GM21515 (cell line): ENCODE results near the gene ACOT4.
"Not testable (repeated sequence)": the region's sequence is repeated elsewhere in the genome, so short reads cannot be mapped to it uniquely, and the experiment has no call there.

Source experiments
- ATAC-seq: cut with Tn5 transposase; IDR thresholded peaks from one replicate; pipeline ENCODE4 v1.9.1; 2021; ENCODE audit not compliant: unreplicated experiment

The ACOT4 gene

DNA sequence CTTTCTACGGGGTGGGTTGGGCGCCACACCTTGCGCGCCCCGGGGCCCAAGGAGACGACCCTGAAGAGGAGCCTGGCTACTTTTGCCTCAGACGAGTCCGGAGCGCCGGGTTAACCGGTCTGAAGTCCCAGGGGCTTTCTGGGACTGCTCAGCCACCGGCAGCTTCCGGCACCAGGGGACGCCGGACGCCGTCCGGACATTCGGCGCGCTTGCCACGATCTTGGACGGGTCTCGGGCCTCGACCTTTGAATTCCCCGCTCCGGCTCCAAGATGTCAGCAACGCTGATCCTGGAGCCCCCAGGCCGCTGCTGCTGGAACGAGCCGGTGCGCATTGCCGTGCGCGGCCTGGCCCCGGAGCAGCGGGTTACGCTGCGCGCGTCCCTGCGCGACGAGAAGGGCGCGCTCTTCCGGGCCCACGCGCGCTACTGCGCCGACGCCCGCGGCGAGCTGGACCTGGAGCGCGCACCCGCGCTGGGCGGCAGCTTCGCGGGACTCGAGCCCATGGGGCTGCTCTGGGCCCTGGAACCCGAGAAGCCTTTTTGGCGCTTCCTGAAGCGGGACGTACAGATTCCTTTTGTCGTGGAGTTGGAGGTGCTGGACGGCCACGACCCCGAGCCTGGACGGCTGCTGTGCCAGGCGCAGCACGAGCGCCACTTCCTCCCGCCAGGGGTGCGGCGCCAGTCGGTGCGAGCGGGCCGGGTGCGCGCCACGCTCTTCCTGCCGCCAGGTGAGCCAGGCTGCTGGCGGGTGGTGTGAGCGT lies at the start of gene ACOT4:
Gene ACOT4 (plus strand): TSS at position 184 of the 760 bp plus-strand sequence. CDS start 87 bp downstream, at position 271.
- no peak for ATAC-seq

- not testable (repeated sequence) for ATAC-seq
These were observed 48.7 kb upstream of the ACOT4 start for GRCh38 chr14:73542961-73543360.

GRCh38 chr14:73545353-73545752 lies 46.3 kb upstream of the ACOT4 start:
- ATAC-seq = not testable (repeated sequence)

DNA sequence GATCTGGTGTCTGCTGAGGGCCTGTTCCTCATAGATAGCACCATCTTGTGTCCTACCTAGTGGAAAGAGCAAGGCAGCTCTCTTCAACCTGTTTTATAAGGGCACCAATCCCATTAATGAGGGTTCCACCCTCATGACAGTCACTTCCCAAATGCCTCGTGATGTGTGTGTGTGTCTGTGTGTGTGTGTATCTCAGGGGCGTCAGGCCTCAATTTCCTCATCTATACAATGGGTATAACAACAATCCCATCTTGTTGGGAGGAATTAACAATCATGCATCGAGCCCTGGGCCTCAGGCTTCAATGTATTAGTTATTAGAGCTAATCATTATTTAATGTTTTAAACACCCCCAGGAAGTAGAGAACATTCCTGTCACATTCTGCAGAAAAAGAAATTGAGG lies 42.6 kb upstream of the ACOT4 start:
- not testable (repeated sequence) for ATAC-seq

DNA sequence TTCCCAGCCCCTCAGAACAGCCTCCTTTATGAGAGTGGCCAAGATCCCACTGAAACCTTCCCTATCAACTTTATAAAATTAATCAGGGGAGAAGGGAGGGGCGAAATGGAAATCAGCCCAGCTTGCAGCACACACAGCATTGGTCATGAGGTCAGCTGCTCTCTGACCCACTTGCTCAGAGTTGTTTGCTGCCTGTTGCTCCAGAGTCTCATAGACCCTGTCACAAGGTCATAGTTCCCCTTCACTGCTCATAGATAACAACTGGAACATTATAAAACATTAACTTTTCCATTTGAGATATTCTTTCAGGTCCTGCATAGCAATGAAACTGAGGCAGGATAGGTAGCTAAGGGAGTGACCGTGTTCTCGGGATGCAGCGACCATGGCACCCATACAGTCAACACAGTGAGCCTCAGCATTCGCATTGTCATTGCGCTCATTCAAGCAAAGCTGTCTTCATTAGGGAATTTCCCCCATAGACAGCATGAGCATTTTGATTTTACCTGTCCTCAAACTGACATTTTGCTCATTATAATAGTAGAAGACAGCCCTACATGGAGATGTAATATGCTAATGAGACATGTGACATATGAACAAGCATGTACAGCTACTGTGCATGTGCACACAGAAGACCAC lies 41.7 kb upstream of the ACOT4 start:
- ATAC-seq = not testable (repeated sequence)

DNA sequence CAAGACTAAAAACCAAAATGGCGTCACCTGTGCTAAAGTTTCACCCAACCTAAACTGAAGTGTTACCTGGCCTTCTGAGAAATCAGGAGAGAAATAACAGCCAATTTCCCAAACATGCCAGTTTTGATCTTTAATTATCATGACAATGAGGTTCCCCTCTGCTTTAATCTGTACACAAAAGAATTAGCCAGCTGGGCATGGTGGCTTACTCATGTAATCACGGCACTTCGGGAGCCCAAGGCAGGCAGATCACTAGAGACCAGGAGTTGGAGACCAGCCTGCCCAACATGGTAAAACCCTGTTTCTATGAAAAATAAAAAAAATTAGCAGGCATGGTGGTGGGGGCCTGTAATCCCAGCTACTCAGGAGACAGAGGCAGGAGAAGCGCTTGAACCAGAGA lies 37.8 kb upstream of the ACOT4 start:
- ATAC-seq = no peak

DNA sequence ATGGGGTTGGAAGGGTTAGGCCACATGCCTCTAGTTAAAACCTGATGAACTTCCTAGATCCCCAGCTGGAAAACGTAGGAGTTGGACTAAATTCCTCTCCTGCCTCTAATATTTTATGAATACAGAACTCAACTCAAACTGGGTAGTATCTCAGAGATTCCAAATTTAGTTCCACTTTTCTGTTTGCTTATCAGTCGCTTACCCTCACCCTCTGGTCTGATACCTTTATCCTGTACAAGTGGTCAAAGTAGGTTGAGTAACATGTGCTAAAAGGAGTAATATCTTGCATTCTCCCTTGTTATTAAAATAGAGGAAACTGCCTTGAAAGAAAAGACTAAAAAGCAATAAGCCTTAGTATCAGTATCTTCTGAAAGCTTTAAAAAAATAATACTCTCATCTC lies 34.5 kb upstream of the ACOT4 start:
- not testable (repeated sequence) for ATAC-seq

DNA sequence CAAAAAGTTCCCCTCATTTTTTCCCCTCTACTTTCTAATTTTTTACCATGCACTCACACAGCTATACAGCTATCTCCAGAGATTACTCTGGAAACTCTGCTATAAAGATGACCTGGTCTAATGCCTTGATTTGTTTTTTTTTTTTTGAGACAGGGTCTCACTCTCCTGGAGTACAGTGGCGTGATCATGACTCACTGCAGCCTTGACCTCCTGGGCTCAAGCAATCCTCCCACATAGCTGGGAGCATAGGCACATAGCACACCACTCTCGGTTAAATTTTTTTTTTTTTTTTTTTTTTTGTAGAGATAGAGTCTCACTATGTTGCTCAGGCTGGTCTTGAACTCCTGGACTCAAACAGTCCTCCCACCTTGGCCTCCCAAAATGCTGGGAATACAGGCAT lies 33.4 kb upstream of the ACOT4 start:
- ATAC-seq = not testable (repeated sequence)

- not testable (repeated sequence) for ATAC-seq
These were observed 29.4 kb upstream of the ACOT4 start for GRCh38 chr14:73562256-73562655.

- not testable (repeated sequence) for ATAC-seq
These were observed 29.0 kb upstream of the ACOT4 start for GRCh38 chr14:73562696-73563095.

GRCh38 chr14:73566431-73566830 lies 25.2 kb upstream of the ACOT4 start:
- not testable (repeated sequence) for ATAC-seq

DNA sequence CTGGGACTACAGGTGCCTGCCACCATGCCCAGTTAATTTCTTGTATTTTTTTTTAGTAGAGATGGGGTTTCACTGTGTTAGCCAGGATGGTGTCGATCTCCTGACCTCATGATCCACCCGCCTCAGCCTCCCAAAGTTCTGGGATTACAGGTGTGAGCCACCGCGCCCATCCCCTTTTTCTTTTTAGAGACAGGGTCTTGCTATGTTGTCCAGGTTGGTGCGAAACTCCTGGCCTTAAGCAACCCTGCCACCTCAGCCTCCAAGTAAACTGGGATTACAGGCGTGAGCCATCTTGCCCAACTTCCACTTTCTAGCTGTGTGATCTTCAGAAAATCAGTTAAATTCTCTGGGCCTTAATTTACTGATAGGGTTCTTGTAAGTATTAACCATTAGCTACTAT lies 24.7 kb upstream of the ACOT4 start:
- ATAC-seq = not testable (repeated sequence)

DNA sequence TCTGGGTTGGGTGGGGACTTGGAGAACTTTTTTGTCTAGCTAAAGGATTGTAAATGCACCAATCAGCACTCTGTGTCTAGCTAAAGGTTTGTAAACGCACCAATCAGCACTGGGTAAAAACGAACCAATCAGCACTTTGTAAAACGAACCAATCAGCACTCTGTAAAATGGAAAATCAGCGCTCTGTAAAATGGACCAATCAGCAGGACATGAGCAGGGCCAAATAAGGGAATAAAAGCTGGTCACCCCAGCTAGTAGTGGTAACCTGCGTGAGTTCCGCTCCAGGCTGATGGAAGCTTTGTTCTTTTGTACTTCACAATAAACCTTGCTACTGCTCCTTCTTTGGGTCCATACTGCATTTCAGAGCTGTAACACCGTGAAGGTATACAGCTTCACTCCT lies 24.3 kb upstream of the ACOT4 start:
- no peak for ATAC-seq

DNA sequence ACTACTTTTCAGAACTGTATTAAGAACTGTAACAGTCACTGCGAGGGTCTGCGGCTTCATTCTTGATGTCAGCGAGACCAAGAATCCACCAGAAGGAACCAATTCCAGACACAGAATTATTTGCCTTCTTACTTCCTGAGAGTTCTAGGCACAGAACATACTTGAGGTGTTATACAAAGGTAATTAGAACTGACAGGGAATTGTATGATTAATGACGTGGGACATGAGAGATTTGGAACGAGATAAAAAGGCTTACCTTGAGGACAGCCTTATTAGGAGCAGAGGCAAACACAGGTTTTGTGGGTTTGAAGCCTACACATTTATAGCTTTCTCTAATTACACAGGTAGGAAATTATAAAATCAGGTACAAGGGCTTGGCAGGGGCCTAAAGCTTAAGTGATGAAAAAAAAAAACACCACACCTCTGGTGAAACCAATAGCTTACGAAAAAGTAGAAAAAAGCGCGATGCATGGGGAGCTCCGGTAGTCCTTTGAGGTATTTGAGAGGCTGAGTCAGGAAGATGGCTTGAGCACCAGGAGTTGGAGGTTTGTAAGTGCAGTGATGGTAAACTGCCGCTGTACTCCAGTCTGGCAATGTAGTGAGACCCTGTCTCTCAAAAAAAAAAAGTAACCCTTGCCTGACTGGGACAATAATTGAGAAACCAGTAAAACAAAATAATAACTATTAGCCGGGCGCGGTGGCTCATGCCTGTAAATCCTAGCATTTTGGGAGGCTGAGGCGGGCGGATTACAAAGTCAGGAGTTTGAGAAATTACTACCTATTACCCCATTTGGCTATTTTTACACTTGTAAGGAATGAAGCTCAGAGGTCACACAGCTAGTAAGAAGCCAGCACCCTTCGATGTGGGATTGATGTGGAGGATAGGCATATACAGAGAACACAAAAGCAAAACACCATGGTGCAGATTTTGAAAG lies 23.5 kb upstream of the ACOT4 start:
- no peak for ATAC-seq

DNA sequence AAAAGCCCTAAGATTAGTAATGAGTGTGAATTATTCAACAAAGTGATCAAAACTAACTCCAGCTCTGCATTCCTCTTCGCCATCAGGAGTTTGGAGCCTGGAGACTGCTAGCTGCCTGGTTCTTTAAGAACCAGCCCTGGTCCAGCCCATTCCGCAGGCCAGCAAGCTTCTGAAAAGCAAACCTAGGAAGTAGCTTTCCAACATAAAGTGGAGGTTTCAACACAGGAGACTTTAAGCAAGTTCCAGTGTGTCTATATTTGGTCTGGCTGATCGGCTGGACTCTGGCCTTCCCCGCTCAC lies 22.8 kb upstream of the ACOT4 start:
- ATAC-seq = not testable (repeated sequence)

DNA sequence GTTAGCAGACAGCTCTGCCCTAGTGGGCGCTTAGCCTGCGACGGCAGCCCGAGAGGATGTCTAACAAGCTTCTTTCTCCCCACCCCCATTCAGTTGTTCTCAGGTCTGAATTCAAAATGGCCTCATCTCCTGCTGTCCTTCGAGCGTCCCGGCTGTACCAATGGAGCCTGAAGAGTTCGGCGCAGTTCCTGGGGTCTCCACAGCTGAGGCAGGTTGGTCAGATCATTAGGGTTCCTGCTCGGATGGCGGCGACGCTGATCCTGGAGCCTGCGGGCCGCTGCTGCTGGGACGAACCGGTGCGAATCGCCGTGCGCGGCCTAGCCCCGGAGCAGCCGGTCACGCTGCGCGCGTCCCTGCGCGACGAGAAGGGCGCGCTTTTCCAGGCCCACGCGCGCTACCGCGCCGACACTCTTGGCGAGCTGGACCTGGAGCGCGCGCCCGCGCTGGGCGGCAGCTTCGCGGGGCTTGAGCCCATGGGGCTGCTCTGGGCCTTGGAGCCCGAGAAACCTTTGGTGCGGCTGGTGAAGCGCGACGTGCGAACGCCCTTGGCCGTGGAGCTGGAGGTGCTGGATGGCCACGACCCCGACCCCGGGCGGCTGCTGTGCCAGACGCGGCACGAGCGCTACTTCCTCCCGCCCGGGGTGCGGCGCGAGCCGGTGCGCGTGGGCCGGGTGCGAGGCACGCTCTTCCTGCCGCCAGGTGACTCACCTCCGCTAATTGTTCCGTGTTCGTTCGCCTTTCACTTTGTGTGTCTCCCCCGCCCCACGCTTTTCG lies 22.3 kb upstream of the ACOT4 start, which contains the start of gene ACOT2:
Gene ACOT2 (plus strand): TSS at position 29 of the 774 bp plus-strand sequence. CDS start 28 bp downstream, at position 57.
- ATAC-seq = peak; percentile 54

GRCh38 chr14:73570913-73571312 lies 20.8 kb upstream of the ACOT4 start:
- ATAC-seq = not testable (repeated sequence)

DNA sequence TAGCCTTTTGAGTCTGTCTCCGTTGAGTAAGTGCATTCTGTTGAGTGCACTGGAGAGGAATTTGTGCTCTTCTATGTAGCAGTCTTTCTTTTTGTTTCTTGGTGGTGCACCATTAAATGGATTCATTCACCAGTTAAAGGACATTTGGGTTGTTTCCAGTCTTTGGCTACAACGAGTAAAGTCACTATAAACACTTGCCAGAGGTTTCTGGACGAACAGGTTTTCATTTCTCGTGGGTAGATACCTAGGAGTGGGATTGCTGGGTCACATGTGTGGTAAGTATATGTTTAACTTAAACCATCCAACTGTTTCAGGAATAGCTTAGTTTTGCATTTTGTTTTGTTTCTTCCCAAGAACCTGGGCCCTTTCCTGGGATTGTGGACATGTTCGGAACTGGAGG lies 18.6 kb upstream of the ACOT4 start:
- not testable (repeated sequence) for ATAC-seq

- not testable (repeated sequence) for ATAC-seq
These were observed 17.9 kb upstream of the ACOT4 start for GRCh38 chr14:73573740-73574139.

DNA sequence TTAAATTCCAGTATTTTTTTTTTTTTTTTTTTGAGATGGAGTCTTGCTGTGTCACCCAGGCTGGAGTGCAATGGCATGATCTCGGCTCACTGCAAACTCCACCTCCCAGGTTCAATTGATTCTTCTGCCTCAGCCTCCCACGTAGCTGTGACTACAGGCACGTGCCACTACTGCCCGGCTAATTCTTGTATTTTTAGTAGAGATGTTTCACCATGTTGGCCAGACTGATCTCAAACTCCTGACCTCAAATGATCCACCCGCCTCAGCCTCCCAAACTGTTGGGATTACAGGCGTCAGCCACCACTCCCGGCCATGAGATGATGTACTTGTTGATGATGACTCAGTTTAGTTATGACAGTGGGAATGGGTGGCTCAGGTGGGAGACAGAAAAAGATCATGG lies 17.4 kb upstream of the ACOT4 start:
- ATAC-seq = not testable (repeated sequence)

- ATAC-seq = no peak
These were observed 15.3 kb upstream of the ACOT4 start for GRCh38 chr14:73576391-73576790.
